Left ventricle myocardium inferior (tissue), 1 donor: ENCODE measurements around the gene SLAMF8. TPM values are rescaled to one million over a fixed set of nuclear protein-coding genes. Genes with fewer than 3 reads are reported as not detected.

Experiments
- DNase-seq: peaks from one replicate; pipeline ENCODE4 v3.0.0-alpha.2; 2020
- H3K27ac ChIP-seq: fragments of 200-600 bp; replicated peaks from 2 replicates; pipeline ENCODE4 v1.8.0; 2021
- H3K27me3 ChIP-seq: fragments of 200-600 bp; 2 replicates; pipeline ENCODE4 v1.8.0; 2021; ENCODE audit warnings: low read depth
- H3K36me3 ChIP-seq: fragments of 200-600 bp; 2 replicates; pipeline ENCODE4 v1.8.0; 2021
- H3K4me1 ChIP-seq: fragments of 200-600 bp; 2 replicates; pipeline ENCODE4 v1.8.0; 2021
- H3K4me3 ChIP-seq: fragments of 200-600 bp; 2 replicates; pipeline ENCODE4 v1.8.0; 2021; ENCODE audit warnings: mild to moderate bottlenecking, moderate library complexity
- H3K9me3 ChIP-seq: fragments of 200-600 bp; replicated peaks from 2 replicates; pipeline ENCODE4 v1.8.0; 2021
- CTCF ChIP-seq: fragments of 200-600 bp; IDR thresholded peaks from 2 replicates; pipeline ENCODE4 v1.8.0; 2021; ENCODE audit warnings: antibody characterized with exemption, mild to moderate bottlenecking, borderline replicate concordance
- intact Hi-C: fragments of 100-400 bp; cut with micrococcal nuclease; formaldehyde crosslinking; loops from one replicate; pipeline ENCODE4 v1.11.0; 2022
- total RNA-seq: library from RNA; stranded (reverse); fragmentation: NEBNext Ultra II Directional; extraction: Animal tissue kit (Norgen Biotek cat#: 25700); gene quantifications from one replicate; pipeline ENCODE4 v1.2.1, GENCODE V29; 2021
- donor health status: DM: no; HTN: yes; CAD: no; lungs with severe emphysema.

The SLAMF8 gene
- total RNA-seq, 1 donor from 2014 or later, result 1.7 TPM

- no peak overlapping the region for H3K4me3 ChIP-seq
- intact Hi-C loops, result no loop called here
- no peak overlapping the region for H3K27ac ChIP-seq
- TF ChIP-seq CTCF, result no peak
- DNase-seq, result no peak
- H3K36me3 ChIP-seq, result no peaks in the 10 kb centered on the region
- no peaks in the 10 kb centered on the region for H3K27me3 ChIP-seq
- no peaks in the 10 kb centered on the region for H3K9me3 ChIP-seq
- H3K4me1 ChIP-seq, result peaks cover 24% of the 10 kb centered on the region
Measured at GRCh38 chr1:159783724-159784123, 42.9 kb upstream of the SLAMF8 start.

- H3K4me1 ChIP-seq, result peaks cover 6% of the 10 kb centered on the region
- H3K27me3 ChIP-seq, result peaks cover 10% of the 10 kb centered on the region
- no peak overlapping the region for H3K4me3 ChIP-seq
- intact Hi-C loops, result no loop called here
- H3K9me3 ChIP-seq, result no peaks in the 10 kb centered on the region
- H3K27ac ChIP-seq, result no peak overlapping the region
- no peak for TF ChIP-seq CTCF
- H3K36me3 ChIP-seq, result no peaks in the 10 kb centered on the region
- no peak for DNase-seq
Measured at GRCh38 chr1:159786465-159786864, 40.2 kb upstream of the SLAMF8 start.

GRCh38 chr1:159786966-159787365 is 39.7 kb upstream of the SLAMF8 start:
- intact Hi-C loops, result no loop called here
- peaks cover 15% of the 10 kb centered on the region for H3K27me3 ChIP-seq

GRCh38 chr1:159790237-159790917 is 36.3 kb upstream of the SLAMF8 start:
- no peaks in the 10 kb centered on the region for H3K4me1 ChIP-seq
- no peaks in the 10 kb centered on the region for H3K36me3 ChIP-seq
- intact Hi-C loops, result loop anchor here (10.0 kb wide), 1 partner anchor 154 kb away; the partner anchor contains the start of gene IGSF9
- peaks cover 49% of the 10 kb centered on the region for H3K27me3 ChIP-seq
- peak; percentile 67 for TF ChIP-seq CTCF
- H3K4me3 ChIP-seq, result no peak overlapping the region
- no peak for DNase-seq
- no peak overlapping the region for H3K27ac ChIP-seq
- H3K9me3 ChIP-seq, result no peaks in the 10 kb centered on the region

More at GRCh38 chr1:159786966-159787365, 39.7 kb upstream of the SLAMF8 start:
- DNase-seq, result no peak
- no peak overlapping the region for H3K4me3 ChIP-seq
- peaks cover under 1% of the 10 kb centered on the region for H3K4me1 ChIP-seq
- H3K36me3 ChIP-seq, result no peaks in the 10 kb centered on the region
- H3K27ac ChIP-seq, result no peak overlapping the region
- TF ChIP-seq CTCF, result no peak
- H3K9me3 ChIP-seq, result no peaks in the 10 kb centered on the region

- no peak for TF ChIP-seq CTCF
- no peaks in the 10 kb centered on the region for H3K9me3 ChIP-seq
- H3K4me3 ChIP-seq, result no peak overlapping the region
- no peak for DNase-seq
- intact Hi-C loops, result loop anchor here (10.0 kb wide), 1 partner anchor 154 kb away; the partner anchor contains the start of gene IGSF9
- no peak overlapping the region for H3K27ac ChIP-seq
- H3K4me1 ChIP-seq, result no peaks in the 10 kb centered on the region
- H3K36me3 ChIP-seq, result no peaks in the 10 kb centered on the region
- peaks cover 56% of the 10 kb centered on the region for H3K27me3 ChIP-seq
Measured at GRCh38 chr1:159791031-159791430, 35.6 kb upstream of the SLAMF8 start.
